ENCODE results near the gene CLEC4D.

CLEC4D gene

GRCh38 chr12:8517971-8518370 lies 4.7 kb downstream of the CLEC4D start:
- TF ChIP-seq TCF12 (IDR thresholded peaks at IDR 0.05; ENCODE audit: low read depth): no peak
- no peak for TF ChIP-seq ZBTB7A (IDR thresholded peaks at IDR 0.05; ENCODE audit: low read depth)
- TF ChIP-seq EGR1 (IDR thresholded peaks at IDR 0.05): no peak
- no peak for TF ChIP-seq MAX (IDR thresholded peaks at IDR 0.05)
- TF ChIP-seq EP300 (IDR thresholded peaks at IDR 0.05; ENCODE audit: borderline replicate concordance): no peak
- TF ChIP-seq CREB1 (IDR thresholded peaks at IDR 0.05; ENCODE audit: low read depth): no peak
- TF ChIP-seq RAD21 (IDR thresholded peaks at IDR 0.05; ENCODE audit: low read depth): no peak
- no peak for TF ChIP-seq CEBPB (IDR thresholded peaks at IDR 0.05)
- TF ChIP-seq TEAD4 (IDR thresholded peaks at IDR 0.05): no peak
- TF ChIP-seq USF1 (IDR thresholded peaks at IDR 0.05): no peak
- no peak for TF ChIP-seq FOXM1 (IDR thresholded peaks at IDR 0.05; ENCODE audit: borderline replicate concordance, low read depth)
- TF ChIP-seq TAF1 (IDR thresholded peaks at IDR 0.05; ENCODE audit: low read depth): no peak
- TF ChIP-seq REST (IDR thresholded peaks at IDR 0.05; ENCODE audit: low read depth): no peak
- no peak for TF ChIP-seq NFIC (IDR thresholded peaks at IDR 0.05)
- TF ChIP-seq YY1 (IDR thresholded peaks at IDR 0.05; ENCODE audit: low read depth): no peak

GRCh38 chr12:8519171-8519570 lies 5.9 kb downstream of the CLEC4D start:
- TF ChIP-seq MAX (IDR thresholded peaks at IDR 0.05): no peak
- TF ChIP-seq EP300 (IDR thresholded peaks at IDR 0.05; ENCODE audit: borderline replicate concordance): no peak
- no peak for TF ChIP-seq NFIC (IDR thresholded peaks at IDR 0.05)
- no peak for TF ChIP-seq CEBPB (IDR thresholded peaks at IDR 0.05)
- no peak for TF ChIP-seq TCF12 (IDR thresholded peaks at IDR 0.05; ENCODE audit: low read depth)
- no peak for TF ChIP-seq USF1 (IDR thresholded peaks at IDR 0.05)
- TF ChIP-seq CREB1 (IDR thresholded peaks at IDR 0.05; ENCODE audit: low read depth): no peak
- TF ChIP-seq ZBTB7A (IDR thresholded peaks at IDR 0.05; ENCODE audit: low read depth): no peak
- no peak for TF ChIP-seq TEAD4 (IDR thresholded peaks at IDR 0.05)
- TF ChIP-seq FOXM1 (IDR thresholded peaks at IDR 0.05; ENCODE audit: borderline replicate concordance, low read depth): no peak
- no peak for TF ChIP-seq TAF1 (IDR thresholded peaks at IDR 0.05; ENCODE audit: low read depth)
- no peak for TF ChIP-seq REST (IDR thresholded peaks at IDR 0.05; ENCODE audit: low read depth)
- no peak for TF ChIP-seq EGR1 (IDR thresholded peaks at IDR 0.05)
- TF ChIP-seq YY1 (IDR thresholded peaks at IDR 0.05; ENCODE audit: low read depth): no peak

GRCh38 chr12:8527250-8528130 lies 14.2 kb downstream of the CLEC4D start:
- TF ChIP-seq REST (IDR thresholded peaks at IDR 0.05; ENCODE audit: low read depth) (no peak), CEBPB (IDR thresholded peaks at IDR 0.05) (no peak), RAD21 (IDR thresholded peaks at IDR 0.05; ENCODE audit: low read depth) (no peak), YY1 (IDR thresholded peaks at IDR 0.05; ENCODE audit: low read depth) (no peak), EP300 (IDR thresholded peaks at IDR 0.05; ENCODE audit: borderline replicate concordance) (no peak), TCF12 (IDR thresholded peaks at IDR 0.05; ENCODE audit: low read depth) (no peak), ZBTB7A (IDR thresholded peaks at IDR 0.05; ENCODE audit: low read depth) (no peak), NFIC (IDR thresholded peaks at IDR 0.05) (no peak), EGR1 (IDR thresholded peaks at IDR 0.05) (no peak), CREB1 (IDR thresholded peaks at IDR 0.05; ENCODE audit: low read depth) (no peak), USF1 (IDR thresholded peaks at IDR 0.05) (no peak), TAF1 (IDR thresholded peaks at IDR 0.05; ENCODE audit: low read depth) (no peak), TEAD4 (IDR thresholded peaks at IDR 0.05) (no peak), MAX (IDR thresholded peaks at IDR 0.05) (no peak), FOXM1 (IDR thresholded peaks at IDR 0.05; ENCODE audit: borderline replicate concordance, low read depth) (no peak)
